Urothelium cell line (cell line): ENCODE measurements around the gene GTSE1.
A peak's percentile ranks its signal among the peaks of the same experiment; 100 is the strongest.

Experiments used
- DNase-seq: peaks from one replicate; pipeline ENCODE4 v3.0.0; 2011; ENCODE audit warnings: low spot score, mixed read lengths
- FAIRE-seq: peaks from 2 replicates; lab custom pipeline; 2011; peaks lifted over from hg19 to GRCh38; lab: Jason Lieb, UNC

GTSE1 gene

DNA sequence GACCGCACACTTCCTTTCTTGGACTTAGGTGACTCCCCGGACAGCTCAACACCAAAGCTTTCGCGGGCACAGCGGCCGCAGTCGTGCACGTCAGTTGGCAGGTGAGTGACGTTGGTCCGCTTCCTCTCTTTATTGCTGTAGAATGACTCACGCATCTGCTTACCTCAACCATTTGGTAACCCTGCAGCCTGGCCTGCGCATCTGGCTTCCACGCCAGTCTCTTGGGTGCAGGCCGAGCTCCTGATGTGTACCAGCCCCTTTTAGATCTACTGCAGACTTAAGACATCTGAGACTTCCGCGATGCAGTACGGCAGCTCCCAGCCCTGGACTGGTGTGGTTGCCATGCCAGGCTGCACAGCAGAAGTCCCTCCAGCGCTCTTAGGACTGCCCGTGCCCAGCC, 26.5 kb downstream of the GTSE1 start:
- FAIRE-seq: no peak
- no peak for DNase-seq

DNA sequence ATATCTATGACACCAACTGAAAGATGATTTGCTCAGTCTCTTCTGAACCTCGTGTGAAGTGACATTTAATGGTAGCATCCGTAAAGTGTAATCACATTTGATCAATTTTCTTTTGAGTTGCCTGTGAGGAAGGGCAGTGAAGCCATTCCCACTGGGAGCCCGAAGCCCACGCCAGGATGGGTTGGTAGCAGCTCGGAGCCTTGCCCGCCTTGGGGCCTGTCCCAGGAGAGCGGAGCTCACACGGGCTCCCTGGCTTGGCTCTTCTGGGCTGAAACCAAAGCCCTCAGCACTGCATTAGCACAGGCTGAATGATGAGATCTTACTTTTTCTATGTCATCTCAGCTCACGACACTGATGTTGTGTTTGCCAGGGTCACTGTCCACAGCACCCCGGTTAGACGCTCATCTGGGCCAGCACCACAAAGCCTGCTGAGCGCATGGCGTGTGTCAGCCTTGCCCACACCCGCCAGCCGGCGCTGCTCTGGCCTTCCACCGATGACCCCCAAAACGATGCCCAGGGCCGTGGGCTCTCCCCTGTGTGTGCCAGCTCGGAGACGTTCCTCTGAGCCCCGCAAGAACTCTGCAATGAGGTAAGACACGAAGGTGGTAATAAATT, 29.5 kb downstream of the GTSE1 start:
- FAIRE-seq (no peak), DNase-seq (no peak)

- no peak for DNase-seq
- FAIRE-seq: no peak
Observed at GRCh38 chr22:46327691-46328465, 31.2 kb downstream of the GTSE1 start.

GRCh38 chr22:46328797-46329196, 32.1 kb downstream of the GTSE1 start:
- no peak for DNase-seq
- FAIRE-seq: no peak

- FAIRE-seq: no peak
- no peak for DNase-seq
Observed at GRCh38 chr22:46329616-46330015, 32.9 kb downstream of the GTSE1 start.

GRCh38 chr22:46330426-46330825, 33.8 kb downstream of the GTSE1 start:
- FAIRE-seq (no peak), DNase-seq (no peak)

DNA sequence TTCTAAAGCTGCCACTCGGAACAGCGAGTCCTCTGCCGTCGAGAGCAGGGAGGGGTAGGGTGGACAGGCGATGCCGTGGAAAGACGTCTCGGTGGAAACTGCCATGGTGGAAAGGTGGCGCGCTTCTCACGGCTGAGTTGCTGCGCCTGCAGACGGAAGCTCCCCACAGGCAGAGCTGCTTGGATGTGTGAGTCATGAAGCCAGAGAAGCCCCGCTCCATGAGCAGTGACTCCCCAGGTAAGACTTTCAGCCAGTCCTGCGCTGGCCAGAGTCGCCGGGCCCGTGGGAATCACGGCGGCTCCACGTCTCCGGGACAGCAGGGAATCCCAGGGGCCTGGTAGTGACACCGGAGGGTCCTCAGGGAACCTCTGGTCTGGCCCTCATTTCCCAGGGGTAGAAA, 34.8 kb downstream of the GTSE1 start:
- DNase-seq (no peak), FAIRE-seq (no peak)

DNA sequence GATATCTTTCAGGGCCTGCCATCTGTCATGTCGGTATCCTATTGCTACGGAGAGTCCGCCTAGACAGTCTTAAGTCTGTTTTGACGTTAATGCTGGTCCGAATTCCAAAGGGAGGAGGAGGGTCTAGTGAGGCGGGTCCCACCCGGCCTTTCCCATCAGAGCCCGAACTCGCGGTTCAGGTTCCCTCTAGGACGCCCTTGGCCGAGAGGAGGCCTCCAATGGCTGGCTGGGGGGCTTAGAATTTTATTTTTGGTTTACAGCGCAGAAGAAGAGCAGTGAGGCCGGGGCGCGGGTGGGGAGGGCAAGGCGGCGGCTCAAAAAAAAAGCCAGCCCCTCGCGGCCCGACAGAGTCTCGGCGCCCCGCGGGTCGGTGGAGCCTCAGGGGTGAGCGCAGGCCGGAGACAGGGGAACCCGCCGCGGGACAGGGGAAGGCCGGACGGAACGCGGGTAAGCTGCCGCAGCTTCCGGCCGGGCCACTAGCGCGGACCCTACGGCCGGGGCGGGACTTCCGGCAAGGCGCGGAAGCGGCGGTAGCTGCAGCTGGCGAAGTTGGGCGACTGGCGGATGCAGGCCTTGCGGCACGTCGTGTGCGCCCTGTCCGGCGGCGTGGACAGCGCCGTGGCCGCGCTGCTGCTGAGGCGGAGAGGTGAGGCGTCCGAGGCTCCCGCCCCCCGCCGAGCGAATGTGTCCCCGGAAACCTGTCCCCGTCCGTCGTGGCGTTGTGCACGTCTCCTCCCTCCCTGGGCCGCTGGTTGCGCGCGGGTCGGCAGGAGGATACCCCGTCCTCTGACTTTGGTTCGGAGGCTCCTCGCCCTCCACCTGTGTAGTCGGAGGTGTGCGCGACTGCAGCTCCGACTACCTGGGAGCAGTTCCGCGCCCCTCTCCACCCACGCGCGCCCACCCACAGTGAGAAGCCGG, 38.8 kb downstream of the GTSE1 start, which contains the start of gene TRMU:
TRMU (plus strand) TSS at position 514 of the 918 bp plus-strand sequence; CDS start at position 565, 51 bp downstream.
- DNase-seq (peak; percentile 98), FAIRE-seq (peak; percentile 96)

DNA sequence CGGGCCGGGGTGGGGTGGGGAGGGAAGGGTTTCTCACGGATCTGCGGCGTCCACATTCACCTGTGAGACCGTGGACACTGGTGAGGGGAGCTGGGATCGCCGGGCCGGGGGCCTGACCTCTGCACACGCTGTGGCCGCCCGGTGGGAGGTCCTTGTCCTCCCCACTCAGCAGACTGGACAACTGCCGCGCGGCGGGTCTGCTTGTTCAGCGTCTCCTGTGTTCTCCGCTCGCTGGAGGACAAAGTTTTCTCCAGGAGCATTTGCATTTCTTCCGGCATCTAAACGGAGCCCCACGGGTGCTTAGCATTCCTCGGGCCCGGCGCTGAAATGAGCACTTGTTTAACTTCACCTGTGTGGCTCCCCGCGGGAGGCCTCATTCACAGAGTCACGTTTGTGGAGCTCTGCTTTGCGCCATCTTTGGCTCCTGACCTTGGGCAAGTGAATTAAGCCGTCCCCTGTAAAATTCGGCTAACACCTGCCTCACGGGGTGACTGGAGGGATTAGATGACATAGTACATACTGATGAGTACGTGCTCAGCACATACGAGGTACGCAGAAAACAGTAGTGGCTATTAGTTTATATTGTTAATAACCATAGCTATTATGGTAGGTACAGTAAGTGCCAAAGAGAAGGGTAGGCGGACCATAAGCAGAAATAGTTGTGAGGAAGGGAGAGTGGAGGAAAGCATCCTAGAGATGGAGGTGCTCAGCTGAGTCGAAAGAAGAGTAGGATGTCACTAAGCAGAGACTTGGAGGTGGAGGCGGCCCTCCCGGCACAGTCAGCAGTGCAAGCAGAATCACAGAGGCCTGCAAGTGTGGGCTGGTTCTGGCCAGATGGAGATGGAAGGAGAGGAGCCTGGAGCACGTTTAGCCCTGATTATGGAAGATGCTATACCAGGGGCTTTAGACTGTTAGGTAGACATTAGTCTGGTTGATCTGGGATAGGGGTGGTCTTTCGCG, 39.7 kb downstream of the GTSE1 start:
- FAIRE-seq (no peak), DNase-seq (no peak)

- DNase-seq: no peak
- no peak for FAIRE-seq
Observed at GRCh38 chr22:46337870-46338269, 41.2 kb downstream of the GTSE1 start.

DNA sequence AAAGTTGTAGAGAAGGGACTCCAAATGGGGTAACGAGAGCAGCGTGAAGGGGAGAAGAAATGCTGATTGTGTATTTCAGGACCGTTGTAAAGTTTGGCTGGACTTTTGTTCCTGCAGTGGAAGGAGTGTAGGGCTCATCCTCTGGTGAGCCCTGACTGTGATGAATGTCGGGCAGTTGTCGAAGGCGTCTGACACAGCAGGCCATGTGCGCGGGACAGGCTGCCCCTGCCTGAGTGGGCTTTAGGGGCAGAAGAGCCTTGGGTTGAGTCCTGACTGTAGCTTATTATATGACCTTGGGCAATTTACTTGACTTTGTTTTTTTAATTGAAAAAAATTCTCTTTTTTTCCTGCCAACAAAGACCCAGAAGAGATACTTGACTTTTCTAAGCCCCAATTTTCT, 42.0 kb downstream of the GTSE1 start:
- no peak for FAIRE-seq
- DNase-seq: no peak

GRCh38 chr22:46339956-46340355, 43.3 kb downstream of the GTSE1 start:
- FAIRE-seq (no peak), DNase-seq (no peak)

DNA sequence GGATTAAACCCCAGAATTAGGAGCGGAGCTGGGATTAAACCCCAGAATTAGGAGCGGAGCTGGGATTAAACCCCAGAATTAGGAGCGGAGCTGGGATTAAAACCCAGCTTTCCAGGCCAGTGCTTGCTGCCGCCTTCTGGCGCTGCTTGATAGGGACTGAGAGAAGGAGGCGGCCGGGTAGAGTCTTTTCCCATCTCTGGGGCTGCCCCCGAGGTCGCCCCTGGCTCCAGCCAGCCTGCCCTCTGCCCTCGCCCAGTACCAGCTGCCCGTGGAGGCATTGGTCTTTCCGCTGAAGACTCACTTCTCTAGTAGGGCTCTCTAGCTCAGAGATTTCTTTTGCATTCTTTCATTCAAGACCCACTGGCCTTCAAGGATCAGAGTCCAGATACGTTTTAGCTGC, 44.0 kb downstream of the GTSE1 start:
- DNase-seq (no peak), FAIRE-seq (no peak)

DNA sequence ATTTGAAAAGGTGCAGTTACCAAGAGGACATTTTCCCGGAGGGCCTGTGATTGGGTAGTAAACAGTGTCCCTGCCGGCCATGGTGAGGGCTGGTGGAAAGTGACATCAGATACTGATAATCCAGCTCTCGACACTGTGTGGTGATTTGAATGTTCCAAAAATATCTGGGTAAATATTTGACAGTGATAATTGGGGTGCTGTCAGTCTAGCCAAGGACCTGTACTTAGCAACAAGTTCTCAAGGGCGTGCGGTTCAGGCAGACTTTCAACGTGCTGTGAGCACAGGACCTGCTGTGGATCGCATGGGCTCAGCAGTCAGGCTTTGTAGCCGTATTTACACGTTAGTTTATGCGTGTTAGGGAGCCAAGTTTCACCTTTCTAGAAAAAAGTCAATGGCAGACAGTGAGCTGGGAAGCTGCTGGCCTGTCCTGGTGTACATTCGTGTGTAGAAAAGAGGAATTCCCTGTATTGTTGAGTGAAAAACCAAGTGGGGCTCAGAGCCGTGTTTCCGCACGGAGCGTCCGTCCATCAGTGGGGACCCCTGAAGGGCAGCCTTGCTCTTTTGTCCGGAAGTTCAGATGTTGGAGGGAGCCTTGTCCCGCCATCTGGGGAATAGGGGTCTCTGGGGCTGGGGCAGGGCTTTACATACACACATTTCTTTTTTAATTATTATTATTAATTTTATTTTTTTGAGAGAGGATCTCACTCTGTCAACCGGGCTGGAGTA, 50.2 kb downstream of the GTSE1 start:
- FAIRE-seq: no peak

GRCh38 chr22:46347646-46348045, 51.0 kb downstream of the GTSE1 start:
- FAIRE-seq (no peak), DNase-seq (no peak)

More for the DNA sequence above, 50.2 kb downstream of the GTSE1 start:
- DNase-seq: no peak

DNA sequence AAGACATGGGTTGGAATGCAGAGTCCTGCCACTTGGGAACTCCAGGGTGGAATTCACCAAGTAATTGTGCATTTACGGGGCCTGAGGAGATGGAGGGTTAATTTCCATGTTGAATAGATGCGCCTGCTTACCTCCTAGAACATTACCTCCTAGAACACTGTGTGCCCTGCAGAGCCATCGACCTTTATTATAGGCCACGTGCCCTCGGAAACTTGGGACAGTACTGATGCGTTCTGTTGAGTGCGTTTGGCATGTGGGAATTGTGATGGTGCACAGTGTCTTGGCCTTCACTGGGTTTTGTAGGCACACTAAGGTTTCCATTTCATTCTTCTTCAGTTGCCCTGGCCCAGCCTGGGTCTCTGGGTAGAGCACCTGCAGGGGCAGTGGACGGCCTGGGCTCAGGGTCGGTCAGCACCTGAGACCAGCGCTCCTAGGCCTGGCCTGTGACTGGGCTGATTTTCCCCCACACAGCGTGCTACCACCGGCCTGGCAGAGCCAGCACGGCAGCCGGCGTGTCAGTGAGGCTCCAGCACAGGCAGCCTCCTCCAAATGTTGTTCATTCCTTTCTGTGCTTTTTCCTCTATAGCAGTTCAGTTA, 51.5 kb downstream of the GTSE1 start:
- DNase-seq (no peak), FAIRE-seq (no peak)

DNA sequence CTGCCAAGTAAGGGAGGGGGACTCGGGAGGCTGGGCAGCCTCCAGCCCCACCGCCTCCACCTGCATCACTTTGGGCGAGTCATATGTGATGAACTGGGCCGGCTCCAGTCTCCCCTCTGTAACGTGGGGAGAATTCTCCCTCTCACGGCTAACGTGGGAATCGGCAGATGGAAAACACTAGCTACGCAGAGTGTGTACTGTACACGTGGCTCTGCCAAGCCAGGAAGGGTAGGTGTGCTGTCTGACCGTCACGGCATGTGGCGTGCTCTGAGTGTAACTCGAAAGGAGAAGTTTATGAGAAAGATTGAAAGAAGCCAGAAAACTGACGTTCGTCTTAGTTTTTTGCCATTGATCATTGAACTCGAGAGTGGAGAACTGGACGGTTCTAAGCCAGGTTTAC, 52.6 kb downstream of the GTSE1 start:
- no peak for FAIRE-seq
- DNase-seq: no peak

- no peak for FAIRE-seq
- no peak for DNase-seq
Observed at GRCh38 chr22:46349681-46350080, 53.0 kb downstream of the GTSE1 start.

GRCh38 chr22:46350121-46350520, 53.5 kb downstream of the GTSE1 start:
- no peak for FAIRE-seq
- DNase-seq: no peak
